ENCODE measurements around the gene FBLN5.

The FBLN5 gene

DNA sequence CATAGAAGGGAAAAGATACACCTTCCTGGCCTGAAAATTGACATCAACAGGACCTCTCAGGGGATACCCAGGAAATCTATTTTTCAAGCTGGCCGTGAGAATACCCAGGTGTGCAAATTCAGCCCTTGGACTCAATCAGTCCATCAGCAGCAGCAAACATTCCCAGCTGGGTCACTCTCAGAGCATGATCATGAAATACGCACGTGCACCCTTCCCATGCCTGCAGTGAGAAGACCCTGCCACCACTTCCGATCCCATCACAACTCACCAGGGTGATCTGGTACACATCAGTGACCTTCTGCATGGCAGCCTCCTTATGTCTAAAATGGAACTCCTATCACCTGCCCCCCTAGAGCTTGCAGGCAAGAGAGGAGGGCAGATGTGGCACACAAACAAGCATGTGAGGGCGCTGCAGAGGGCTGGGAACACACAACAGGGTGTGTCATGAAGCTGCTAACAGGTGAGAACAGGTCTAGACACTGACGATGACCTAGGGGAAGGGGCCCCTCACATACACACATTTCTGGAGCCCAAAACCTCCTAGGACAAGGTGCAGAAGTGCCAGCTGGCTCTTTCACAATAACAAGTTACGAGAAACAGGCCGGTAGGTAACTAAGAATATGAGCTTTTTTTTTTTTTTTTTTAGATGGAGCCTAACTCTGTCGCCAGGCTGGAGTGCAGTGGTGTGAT lies 42.4 kb downstream of the FBLN5 start:
- ChIA-PET CTCF (interaction anchor here (0.8 to 1.6 kb wide), 3 partner anchors 9 to 618 kb away, joined by 3 to 4 read pairs (median 3); no protein-coding TSS in a partner anchor), POLR2A (no interaction called here)
- H3K4me3 ChIP-seq (ENCODE audit: low read depth, low read length): no peak overlapping the region
- no peak for TF ChIP-seq CTCF (IDR thresholded peaks at IDR 0.05; ENCODE audit: insufficient read depth, low read length, missing control alignments)
- DNase-seq (ENCODE audit: low read depth, low spot score): no peak

DNA sequence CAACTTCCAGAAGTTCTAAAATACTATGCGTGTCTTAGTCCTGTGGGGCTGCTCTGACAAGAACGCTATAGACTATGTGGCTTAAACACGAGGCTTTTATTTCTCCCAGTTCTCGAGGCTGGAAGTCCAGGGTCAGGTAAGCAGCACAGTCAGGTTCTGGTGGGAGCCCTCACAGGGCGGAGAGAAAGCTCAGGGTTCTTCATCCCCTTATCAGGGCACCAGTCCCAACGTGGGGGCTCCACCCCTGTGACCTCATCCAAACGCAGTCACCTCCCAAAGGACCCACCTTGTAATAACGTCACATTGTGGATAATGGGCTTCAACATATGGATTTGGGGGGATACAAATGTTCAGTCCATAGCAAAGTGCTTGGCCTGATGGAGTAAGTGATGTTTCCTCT lies 43.0 kb downstream of the FBLN5 start:
- CTCF ChIA-PET: interaction anchor here (0.8 to 1.6 kb wide), 3 partner anchors 9 to 618 kb away, joined by 3 to 4 read pairs (median 3); no protein-coding TSS in a partner anchor
- POLR2A ChIA-PET: no interaction called here
- no peak overlapping the region for H3K4me3 ChIP-seq (ENCODE audit: low read depth, low read length)
- TF ChIP-seq CTCF (IDR thresholded peaks at IDR 0.05; ENCODE audit: insufficient read depth, low read length, missing control alignments): no peak
- DNase-seq (ENCODE audit: low read depth, low spot score): no peak

GRCh38 chr14:91903070-91903469 lies 44.4 kb downstream of the FBLN5 start:
- CTCF ChIA-PET: no interaction called here
- H3K4me3 ChIP-seq (ENCODE audit: low read depth, low read length): no peak overlapping the region

GRCh38 chr14:91902336-91902735 lies 45.2 kb downstream of the FBLN5 start:
- H3K4me3 ChIP-seq (ENCODE audit: low read depth, low read length): no peak overlapping the region
- ChIA-PET CTCF (no interaction called here), POLR2A (no interaction called here)
- no peak for DNase-seq (ENCODE audit: low read depth, low spot score)
- no peak for TF ChIP-seq CTCF (IDR thresholded peaks at IDR 0.05; ENCODE audit: insufficient read depth, low read length, missing control alignments)

More at GRCh38 chr14:91903070-91903469, 44.4 kb downstream of the FBLN5 start:
- no peak for DNase-seq (ENCODE audit: low read depth, low spot score)
- TF ChIP-seq CTCF (IDR thresholded peaks at IDR 0.05; ENCODE audit: insufficient read depth, low read length, missing control alignments): no peak
- POLR2A ChIA-PET: no interaction called here

- DNase-seq (ENCODE audit: low read depth, low spot score): no peak
- no peak for TF ChIP-seq CTCF (IDR thresholded peaks at IDR 0.05; ENCODE audit: insufficient read depth, low read length, missing control alignments)
- no peak overlapping the region for H3K4me3 ChIP-seq (ENCODE audit: low read depth, low read length)
- ChIA-PET POLR2A (no interaction called here), CTCF (no interaction called here)
These were observed 45.9 kb downstream of the FBLN5 start for GRCh38 chr14:91901449-91902226.

GRCh38 chr14:91899806-91900205 lies 47.7 kb downstream of the FBLN5 start:
- no peak for TF ChIP-seq CTCF (IDR thresholded peaks at IDR 0.05; ENCODE audit: insufficient read depth, low read length, missing control alignments)
- DNase-seq (ENCODE audit: low read depth, low spot score): no peak
- ChIA-PET POLR2A (no interaction called here), CTCF (no interaction called here)
- H3K4me3 ChIP-seq (ENCODE audit: low read depth, low read length): no peak overlapping the region

All from AG04449 (cell line).